Natural killer cell (primary cell): ENCODE measurements around the gene SVEP1. TPM values are rescaled to one million over a fixed set of nuclear protein-coding genes. Genes with fewer than 3 reads are reported as not detected.
"Not testable (repeated sequence)": the region's sequence is repeated elsewhere in the genome, so short reads cannot be mapped to it uniquely, and the experiment has no call there.

ENCODE experiments used
- ATAC-seq, 3 donors: fragments of 150-1000 bp in 2 of 3; fragments of 200-7000 bp in 1 of 3; cut with Tn5 transposase; 1 replicate in 1 of 3; 2 replicates in 2 of 3; pipeline ENCODE4 v1.10.0; 2021; ENCODE audit warnings: mild to moderate bottlenecking in 2 of 3, moderate library complexity in 2 of 3
- DNase-seq, 2 donors: peaks; one replicate each; pipeline versions ENCODE4 v3.0.0 to v3.0.0-alpha.2; 2013 to 2021; ENCODE audit warnings: mixed read lengths in 1 of 2
- H3K27ac ChIP-seq: one replicate; pipeline ENCODE4 v1.5.1; 2013; ENCODE audit warnings: mild to moderate bottlenecking, low read length
- H3K27me3 ChIP-seq: one replicate; pipeline ENCODE4 v1.6.1; 2013; ENCODE audit warnings: low read length; ENCODE audit not compliant: control insufficient read depth, insufficient read depth
- H3K36me3 ChIP-seq: one replicate; pipeline ENCODE4 v1.6.1; 2013; ENCODE audit warnings: low read length; ENCODE audit not compliant: control insufficient read depth, insufficient read depth
- H3K4me1 ChIP-seq: one replicate; pipeline ENCODE4 v1.6.1; 2013; ENCODE audit warnings: low read length; ENCODE audit not compliant: control insufficient read depth, insufficient read depth
- H3K4me3 ChIP-seq: one replicate; pipeline ENCODE4 v1.5.1; 2013; ENCODE audit warnings: low read length
- H3K9me3 ChIP-seq: one replicate; pipeline ENCODE4 v1.6.1; 2013; ENCODE audit warnings: low read length; ENCODE audit not compliant: control insufficient read depth, insufficient read depth
- H3K27ac Mint-ChIP-seq, 2 donors: one replicate each; pipeline ENCODE4 v1.8.0; 2022; ENCODE audit warnings: mild to moderate bottlenecking in 2 of 2, mixed read lengths in 2 of 2, moderate library complexity in 1 of 2
- H3K27me3 Mint-ChIP-seq, 2 donors: one replicate each; pipeline ENCODE4 v1.8.0; 2022; ENCODE audit warnings: low read depth in 2 of 2, mixed read lengths in 2 of 2
- H3K36me3 Mint-ChIP-seq: one replicate; pipeline ENCODE4 v1.8.0; 2022; ENCODE audit warnings: mixed read lengths
- H3K4me1 Mint-ChIP-seq, 2 donors: one replicate each; pipeline ENCODE4 v1.8.0; 2022; ENCODE audit warnings: mixed read lengths in 2 of 2
- H3K4me3 Mint-ChIP-seq: one replicate; pipeline ENCODE4 v1.8.0; 2022; ENCODE audit warnings: mild to moderate bottlenecking, moderate library complexity, mixed read lengths
- H3K9me3 Mint-ChIP-seq, 2 donors: one replicate each; pipeline ENCODE4 v1.8.0; 2022; ENCODE audit warnings: mixed read lengths in 2 of 2
- WGBS: methylation state at CpG from one replicate; pipeline ENCODE4 v1.1.7; 2013; ENCODE audit warnings: missing lambda C conversion rate; ENCODE audit not compliant: insufficient coverage; 5-methylcytosine and 5-hydroxymethylcytosine counted together
- intact Hi-C: fragments of 100-400 bp; cut with micrococcal nuclease; formaldehyde crosslinking; loops from one replicate; pipeline ENCODE4 v1.14.2; 2022
- total RNA-seq, 4 donors: library from RNA; stranded (reverse); fragments of 120-200 nt in 1 of 4; gene quantifications; one replicate each; pipeline versions ENCODE4 v1.2.3 to v1.2.4, GENCODE V29; 2013 to 2022
- TF ChIP-seq, protein P1 (sequence below): fragments of 200-600 bp; IDR thresholded peaks from one replicate; pipeline ENCODE4 v1.8.0; 2022; ENCODE audit warnings: antibody characterized with exemption

The SVEP1 gene
- total RNA-seq, 3 donors from 2014 or later (not counting 1 experiment from before 2014, with no cell fraction given): not detected

DNA sequence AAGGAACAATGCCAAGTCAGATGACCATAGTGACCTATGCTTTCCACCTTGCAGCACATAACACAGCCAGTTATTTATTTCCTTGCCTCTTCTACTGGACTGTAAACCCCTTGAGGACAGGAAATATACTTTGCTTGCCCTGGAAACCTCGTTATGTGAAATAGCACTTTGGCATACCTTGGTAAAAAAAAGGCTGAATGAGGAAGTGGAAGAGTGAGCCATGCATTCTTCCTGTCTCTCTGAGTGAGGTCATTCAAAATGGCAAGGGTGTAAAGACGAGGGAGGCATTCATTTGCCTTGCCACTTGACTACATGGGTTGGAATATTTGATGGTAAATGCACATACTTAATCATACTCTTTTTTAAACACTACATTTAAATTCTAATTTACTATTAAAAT lies 42.8 kb upstream of the SVEP1 start:
- Mint-ChIP-seq H3K4me1 (no peaks in the 10 kb centered on the region), H3K36me3 (no peaks in the 10 kb centered on the region), H3K4me3 (no peak overlapping the region), H3K27me3 (no peaks in the 10 kb centered on the region), H3K27ac (no peak overlapping the region), H3K9me3 (no peaks in the 10 kb centered on the region)
- H3K27me3 ChIP-seq: no peaks in the 10 kb centered on the region
- 84% methylated on average over 2 of the region's 2 CpGs for WGBS
- H3K4me1 ChIP-seq: no peaks in the 10 kb centered on the region
- H3K9me3 ChIP-seq: no peaks in the 10 kb centered on the region
- no peaks in the 10 kb centered on the region for H3K36me3 ChIP-seq
- ATAC-seq: no peak
- DNase-seq: no peak
- H3K27ac ChIP-seq: no peak overlapping the region
- no peak overlapping the region for H3K4me3 ChIP-seq
- TF ChIP-seq, protein P1, sequence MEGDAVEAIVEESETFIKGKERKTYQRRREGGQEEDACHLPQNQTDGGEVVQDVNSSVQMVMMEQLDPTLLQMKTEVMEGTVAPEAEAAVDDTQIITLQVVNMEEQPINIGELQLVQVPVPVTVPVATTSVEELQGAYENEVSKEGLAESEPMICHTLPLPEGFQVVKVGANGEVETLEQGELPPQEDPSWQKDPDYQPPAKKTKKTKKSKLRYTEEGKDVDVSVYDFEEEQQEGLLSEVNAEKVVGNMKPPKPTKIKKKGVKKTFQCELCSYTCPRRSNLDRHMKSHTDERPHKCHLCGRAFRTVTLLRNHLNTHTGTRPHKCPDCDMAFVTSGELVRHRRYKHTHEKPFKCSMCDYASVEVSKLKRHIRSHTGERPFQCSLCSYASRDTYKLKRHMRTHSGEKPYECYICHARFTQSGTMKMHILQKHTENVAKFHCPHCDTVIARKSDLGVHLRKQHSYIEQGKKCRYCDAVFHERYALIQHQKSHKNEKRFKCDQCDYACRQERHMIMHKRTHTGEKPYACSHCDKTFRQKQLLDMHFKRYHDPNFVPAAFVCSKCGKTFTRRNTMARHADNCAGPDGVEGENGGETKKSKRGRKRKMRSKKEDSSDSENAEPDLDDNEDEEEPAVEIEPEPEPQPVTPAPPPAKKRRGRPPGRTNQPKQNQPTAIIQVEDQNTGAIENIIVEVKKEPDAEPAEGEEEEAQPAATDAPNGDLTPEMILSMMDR: no peak
- intact Hi-C loops: loop anchor here (10.0 kb wide), 1 partner anchor 438 kb away; no protein-coding TSS in a partner anchor

DNA sequence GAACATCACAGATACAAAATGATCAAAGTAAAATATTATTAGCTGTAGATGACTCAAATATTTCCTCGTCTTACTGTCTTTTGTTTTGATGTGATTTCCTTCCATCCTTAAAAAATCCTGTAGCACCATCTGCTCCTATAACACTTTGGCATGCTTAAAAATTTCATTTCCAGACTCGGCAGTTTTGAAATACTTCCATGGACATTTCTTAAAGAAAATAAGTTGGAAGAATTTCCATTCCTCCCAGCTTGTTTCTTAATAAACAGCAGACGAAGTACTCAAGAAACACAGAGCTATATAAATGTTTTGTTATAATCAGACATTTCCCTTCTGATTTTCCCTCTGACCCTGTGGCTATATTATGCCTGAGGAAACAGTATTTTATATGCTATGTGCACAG lies 41.2 kb upstream of the SVEP1 start:
- Mint-ChIP-seq H3K9me3 (no peaks in the 10 kb centered on the region), H3K27ac (no peak overlapping the region), H3K36me3 (no peaks in the 10 kb centered on the region), H3K4me1 (no peaks in the 10 kb centered on the region), H3K4me3 (no peak overlapping the region), H3K27me3 (no peaks in the 10 kb centered on the region)
- H3K9me3 ChIP-seq: no peaks in the 10 kb centered on the region
- H3K27me3 ChIP-seq: no peaks in the 10 kb centered on the region
- no peak for ATAC-seq
- H3K4me1 ChIP-seq: no peaks in the 10 kb centered on the region
- WGBS: 100% methylated on average over 1 of the region's 3 CpGs
- TF ChIP-seq, protein P1: no peak
- intact Hi-C loops: loop anchor here (10.0 kb wide), 1 partner anchor 436 kb away; no protein-coding TSS in a partner anchor
- H3K4me3 ChIP-seq: no peak overlapping the region
- no peak for DNase-seq
- no peak overlapping the region for H3K27ac ChIP-seq
- H3K36me3 ChIP-seq: no peaks in the 10 kb centered on the region

DNA sequence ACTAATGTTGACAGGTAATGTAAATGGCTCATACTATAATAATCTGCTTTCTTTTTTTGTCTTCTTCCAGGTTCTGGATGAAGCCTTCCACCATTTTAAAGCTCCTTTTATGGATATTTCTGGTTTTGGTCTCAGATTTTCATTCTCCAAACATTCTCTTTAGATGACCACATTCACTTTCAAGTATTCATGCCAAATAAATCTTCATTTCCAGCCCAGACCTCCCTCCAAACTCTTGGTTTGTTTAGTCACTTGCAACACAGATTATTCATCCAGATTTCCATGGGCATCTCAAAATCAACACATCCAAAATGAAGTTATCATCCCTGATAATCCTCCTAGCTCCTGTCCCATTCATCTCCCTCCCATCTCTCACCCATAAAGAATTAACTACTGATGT lies 40.3 kb upstream of the SVEP1 start:
- Histone ChIP-seq H3K4me3 (no peak overlapping the region), H3K27ac (no peak overlapping the region), H3K4me1 (no peaks in the 10 kb centered on the region), H3K9me3 (no peaks in the 10 kb centered on the region), H3K36me3 (no peaks in the 10 kb centered on the region), H3K27me3 (no peaks in the 10 kb centered on the region)
- H3K9me3 Mint-ChIP-seq: no peaks in the 10 kb centered on the region
- H3K27me3 Mint-ChIP-seq: no peaks in the 10 kb centered on the region
- intact Hi-C loops: loop anchor here (10.0 kb wide), 1 partner anchor 435 kb away; no protein-coding TSS in a partner anchor
- H3K4me3 Mint-ChIP-seq: no peak overlapping the region
- H3K36me3 Mint-ChIP-seq: no peaks in the 10 kb centered on the region
- H3K27ac Mint-ChIP-seq: no peak overlapping the region
- H3K4me1 Mint-ChIP-seq: no peaks in the 10 kb centered on the region
- no peak for ATAC-seq
- DNase-seq: no peak
- TF ChIP-seq, protein P1: no peak

DNA sequence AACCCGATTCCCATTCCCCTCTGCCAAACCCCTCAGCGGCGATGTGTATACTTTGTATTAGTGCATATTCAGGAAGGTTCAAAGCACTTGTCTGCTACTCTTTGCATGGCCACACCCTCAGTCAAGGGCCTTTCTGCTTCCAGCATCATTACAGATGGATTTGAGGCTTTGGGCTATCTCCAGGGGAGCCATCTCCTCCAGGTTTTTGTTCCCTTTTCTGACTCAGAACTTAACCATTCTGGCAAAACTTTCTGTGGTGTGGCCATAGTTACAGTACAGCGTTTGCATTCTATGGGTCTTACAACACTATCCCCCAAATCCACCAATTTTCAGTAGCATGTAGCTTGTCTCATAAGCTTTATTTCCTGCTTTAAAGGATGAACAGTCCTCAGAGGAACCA lies 36.0 kb upstream of the SVEP1 start:
- no peaks in the 10 kb centered on the region for H3K36me3 ChIP-seq
- no peaks in the 10 kb centered on the region for H3K36me3 Mint-ChIP-seq
- H3K27me3 Mint-ChIP-seq: no peaks in the 10 kb centered on the region
- H3K4me1 Mint-ChIP-seq: no peaks in the 10 kb centered on the region
- H3K9me3 Mint-ChIP-seq: peaks cover 0 to 3% of the 10 kb centered on the region in 2 donors
- intact Hi-C loops: no loop called here
- ATAC-seq: no peak
- no peak overlapping the region for H3K4me3 Mint-ChIP-seq
- 86% methylated on average over 4 of the region's 4 CpGs for WGBS
- H3K27me3 ChIP-seq: no peaks in the 10 kb centered on the region
- H3K27ac ChIP-seq: no peak overlapping the region
- H3K4me1 ChIP-seq: no peaks in the 10 kb centered on the region
- DNase-seq: no peak
- H3K27ac Mint-ChIP-seq: no peak overlapping the region
- no peaks in the 10 kb centered on the region for H3K9me3 ChIP-seq
- H3K4me3 ChIP-seq: no peak overlapping the region
- TF ChIP-seq, protein P1: no peak

DNA sequence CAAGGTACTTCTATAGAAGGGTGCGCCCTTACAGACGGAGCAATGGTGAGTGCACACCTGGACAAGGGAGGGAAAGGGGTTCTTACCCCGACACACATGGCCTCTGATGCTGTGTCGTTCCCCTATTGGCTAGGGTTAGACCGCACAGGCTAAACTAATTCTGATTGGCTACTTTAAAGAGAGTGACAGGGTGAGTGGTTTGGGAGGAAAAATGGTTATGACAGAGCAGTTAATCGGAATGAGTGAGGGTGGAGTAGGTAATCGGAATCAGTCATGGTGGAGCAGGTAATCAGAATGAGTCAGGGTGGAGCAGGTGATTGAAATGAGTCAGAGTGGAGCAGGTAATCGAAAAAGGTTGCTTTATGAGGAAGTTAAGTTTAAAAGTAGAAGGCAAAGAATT lies 35.0 kb upstream of the SVEP1 start:
- intact Hi-C loops, H3K27me3 ChIP-seq, H3K4me1 Mint-ChIP-seq, H3K9me3 Mint-ChIP-seq, DNase-seq, ATAC-seq, H3K27ac ChIP-seq, H3K27ac Mint-ChIP-seq, H3K36me3 ChIP-seq, H3K4me1 ChIP-seq, H3K9me3 ChIP-seq, H3K4me3 ChIP-seq, H3K36me3 Mint-ChIP-seq, H3K27me3 Mint-ChIP-seq, H3K4me3 Mint-ChIP-seq: not testable (repeated sequence)
- 88% methylated on average over 7 of the region's 8 CpGs for WGBS
